Body of pancreas (tissue), 4 donors: Measurements from ENCODE around the gene KASH5. TPM values are rescaled to one million over a fixed set of nuclear protein-coding genes. Genes with fewer than 3 reads are reported as not detected.

Source experiments
- ATAC-seq: fragments of 150-250 bp; one replicate; pipeline ENCODE4 v1.9.1; 2016
- DNase-seq, 4 donors: peaks; one replicate each; pipeline ENCODE4 v3.0.0-alpha.2; 2019
- H3K27ac ChIP-seq, 4 donors: fragments of 200-600 bp; sonication (generic); 1 replicate in 3 of 4; 2 replicates in 1 of 4; pipeline versions ENCODE4 v1.5.1 to v1.6.1; 2016 to 2019; ENCODE audit warnings: mild to moderate bottlenecking in 1 of 4, mixed read lengths in 1 of 4, moderate library complexity in 1 of 4
- H3K27me3 ChIP-seq, 2 donors: fragments of 200-600 bp; sonication (generic); one replicate each; pipeline ENCODE4 v1.6.0; 2016; ENCODE audit warnings: mild to moderate bottlenecking in 1 of 2
- H3K36me3 ChIP-seq, 2 donors: fragments of 200-600 bp; sonication (generic); replicated peaks in 1 of 2; 2 replicates each; pipeline ENCODE4 v1.5.1; 2016; ENCODE audit warnings: low read depth in 2 of 2; ENCODE audit not compliant: insufficient read depth in 1 of 2
- H3K4me1 ChIP-seq: fragments of 200-600 bp; sonication (generic); one replicate; pipeline ENCODE4 v1.6.0; 2016
- H3K4me3 ChIP-seq, 2 donors: fragments of 200-600 bp; sonication (generic); 1 replicate in 1 of 2; 2 replicates in 1 of 2; pipeline ENCODE4 v1.5.1; 2016 to 2019
- H3K9me3 ChIP-seq, 3 donors: fragments of 200-600 bp; sonication (generic); 1 replicate in 2 of 3; 2 replicates in 1 of 3; pipeline ENCODE4 v1.5.1; 2016
- POLR2A ChIP-seq, 3 donors: fragments of 450-650 bp; IDR thresholded peaks; one replicate each; pipeline ENCODE4 v1.6.1; 2016; ENCODE audit warnings: antibody characterized with exemption in 3 of 3, mild to moderate bottlenecking in 2 of 3
- WGBS, 2 donors: methylation state at CpG; one replicate each; pipeline ENCODE4 v1.1.5; 2017; 5-methylcytosine and 5-hydroxymethylcytosine counted together
- intact Hi-C: fragments of 100-400 bp; cut with DNase I; formaldehyde crosslinking; loops from one replicate; pipeline ENCODE4 v1.15.1; 2023
- total RNA-seq, 2 donors: library from RNA; depleted of rRNA; stranded (reverse); fragments of >200 nt; gene quantifications; one replicate each; pipeline ENCODE4 v1.1.0, GENCODE V29; 2016
- TF ChIP-seq, protein P1 (sequence below), 7 experiments: fragments of 450-650 bp in 4 of 7; fragments of 200-600 bp in 3 of 7; sonication (generic) in 3 of 7; IDR thresholded peaks; one replicate each; pipeline ENCODE4 v1.5.1; 2016 to 2019; ENCODE audit warnings: antibody characterized with exemption in 7 of 7

The KASH5 gene
- total RNA-seq, 2 donors from 2014 or later = 0.66 to 2.6 TPM

DNA sequence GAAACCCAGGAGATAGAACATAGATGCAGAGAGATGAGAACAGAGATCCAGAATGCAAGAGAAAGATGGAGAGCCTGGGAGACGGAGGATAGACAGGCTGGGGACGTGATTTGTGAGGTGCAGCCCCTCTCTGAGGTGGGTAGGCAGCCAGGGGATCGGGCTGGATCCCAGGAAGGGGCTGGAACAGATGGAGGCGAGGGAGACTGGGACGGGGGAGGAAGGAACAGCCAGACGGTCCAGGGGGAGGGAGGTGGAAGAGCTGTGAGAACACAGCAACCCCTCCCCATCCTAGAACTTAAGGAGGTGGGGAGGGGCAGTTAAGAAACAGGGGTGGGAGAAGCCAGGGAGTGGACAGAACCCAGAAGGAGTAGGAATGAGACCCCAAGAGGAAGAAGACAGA, 50.2 kb downstream of the KASH5 start:
- no peak overlapping the region for H3K4me3 ChIP-seq
- H3K27me3 ChIP-seq = peaks cover 0 to 52% of the 10 kb centered on the region in 2 donors
- peaks cover 13% of the 10 kb centered on the region for H3K4me1 ChIP-seq
- no peaks in the 10 kb centered on the region for H3K36me3 ChIP-seq
- TF ChIP-seq, protein P1, sequence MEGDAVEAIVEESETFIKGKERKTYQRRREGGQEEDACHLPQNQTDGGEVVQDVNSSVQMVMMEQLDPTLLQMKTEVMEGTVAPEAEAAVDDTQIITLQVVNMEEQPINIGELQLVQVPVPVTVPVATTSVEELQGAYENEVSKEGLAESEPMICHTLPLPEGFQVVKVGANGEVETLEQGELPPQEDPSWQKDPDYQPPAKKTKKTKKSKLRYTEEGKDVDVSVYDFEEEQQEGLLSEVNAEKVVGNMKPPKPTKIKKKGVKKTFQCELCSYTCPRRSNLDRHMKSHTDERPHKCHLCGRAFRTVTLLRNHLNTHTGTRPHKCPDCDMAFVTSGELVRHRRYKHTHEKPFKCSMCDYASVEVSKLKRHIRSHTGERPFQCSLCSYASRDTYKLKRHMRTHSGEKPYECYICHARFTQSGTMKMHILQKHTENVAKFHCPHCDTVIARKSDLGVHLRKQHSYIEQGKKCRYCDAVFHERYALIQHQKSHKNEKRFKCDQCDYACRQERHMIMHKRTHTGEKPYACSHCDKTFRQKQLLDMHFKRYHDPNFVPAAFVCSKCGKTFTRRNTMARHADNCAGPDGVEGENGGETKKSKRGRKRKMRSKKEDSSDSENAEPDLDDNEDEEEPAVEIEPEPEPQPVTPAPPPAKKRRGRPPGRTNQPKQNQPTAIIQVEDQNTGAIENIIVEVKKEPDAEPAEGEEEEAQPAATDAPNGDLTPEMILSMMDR (IDR thresholded peaks at IDR 0.05) = no peak
- no peak for TF ChIP-seq POLR2A (IDR thresholded peaks at IDR 0.05)
- ATAC-seq (no peak), DNase-seq (no peak)
- WGBS, 2 donors = 6 to 9% methylated on average over 6 of the region's 6 CpGs
- H3K9me3 ChIP-seq = no peaks in the 10 kb centered on the region
- no peak overlapping the region for H3K27ac ChIP-seq
- intact Hi-C loops = loop anchor here (10.0 kb wide), 1 partner anchor 213 kb away; no protein-coding TSS in a partner anchor

DNA sequence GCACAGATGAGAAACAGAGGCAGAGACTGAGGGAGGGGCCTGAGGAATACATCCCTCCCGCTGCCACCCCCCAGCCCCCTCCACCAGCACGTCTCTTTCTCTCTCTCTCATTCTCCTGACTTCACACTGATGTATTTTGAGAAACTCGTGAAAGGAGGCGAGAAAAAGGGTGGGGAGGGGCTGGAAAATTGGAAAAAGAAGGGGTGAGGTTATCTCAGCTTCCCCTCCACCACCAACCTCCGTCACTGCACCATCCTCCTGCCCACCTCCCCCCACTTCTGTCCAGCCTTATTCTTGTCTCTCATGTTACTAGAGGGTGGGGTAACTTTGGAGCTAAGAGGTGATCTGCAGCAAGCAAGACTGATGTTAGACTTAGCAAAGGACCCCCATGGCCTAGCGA, 51.8 kb downstream of the KASH5 start:
- ATAC-seq (no peak), DNase-seq (no peak)
- no peaks in the 10 kb centered on the region for H3K36me3 ChIP-seq
- H3K4me1 ChIP-seq = peaks cover 15% of the 10 kb centered on the region
- intact Hi-C loops = loop anchor here (5.0 to 10.0 kb wide), 2 partner anchors 48 to 215 kb away; no protein-coding TSS in a partner anchor
- no peaks in the 10 kb centered on the region for H3K9me3 ChIP-seq
- TF ChIP-seq, protein P1 (IDR thresholded peaks at IDR 0.05) = no peak
- TF ChIP-seq POLR2A (IDR thresholded peaks at IDR 0.05) = no peak
- H3K27ac ChIP-seq = no peak overlapping the region
- H3K27me3 ChIP-seq = peaks cover 0 to 42% of the 10 kb centered on the region in 2 donors
- WGBS, 2 donors = 37 to 43% methylated on average over 5 to 6 of the region's 6 CpGs
- H3K4me3 ChIP-seq = no peak overlapping the region

DNA sequence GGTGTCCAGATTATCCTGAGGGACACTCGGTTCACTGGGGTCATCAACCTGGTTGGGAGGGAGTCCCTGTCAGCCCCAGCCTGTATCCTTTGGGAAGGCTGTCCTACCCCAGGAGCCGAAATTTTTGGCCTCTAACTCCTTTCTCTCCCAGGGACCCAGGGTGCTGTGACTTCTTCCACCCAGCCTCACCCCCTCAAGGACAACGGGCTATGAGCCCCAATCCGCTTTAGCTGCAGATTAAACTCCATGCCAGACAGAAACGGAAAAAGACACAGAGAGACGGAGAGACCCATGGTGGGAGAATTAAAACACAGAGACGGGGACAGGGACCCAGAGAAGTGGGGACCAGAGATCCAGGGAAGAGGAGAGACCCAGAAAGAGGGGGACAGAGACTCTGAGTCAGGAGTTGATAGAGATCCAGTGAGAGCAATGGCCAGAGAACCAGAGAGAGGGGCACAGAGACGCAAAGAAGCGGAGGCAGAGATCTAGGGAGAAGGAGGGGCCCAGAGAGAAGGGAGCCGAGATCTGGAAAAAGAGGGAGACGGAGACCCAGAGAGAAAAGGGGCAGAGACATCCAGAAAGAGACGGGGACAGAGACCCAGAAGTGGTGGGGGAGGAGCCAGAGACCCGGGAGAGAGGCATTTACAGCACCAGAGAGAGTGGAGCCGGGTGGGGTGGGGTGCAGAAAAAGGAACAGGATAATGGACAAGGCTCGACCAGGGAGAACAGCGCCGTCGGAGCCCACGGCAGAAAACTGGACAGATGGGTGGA, 52.6 kb downstream of the KASH5 start:
- intact Hi-C loops = loop anchor here (5.0 kb wide), 1 partner anchor 48 kb away; no protein-coding TSS in a partner anchor
- Histone ChIP-seq H3K27me3 (peaks cover 0 to 42% of the 10 kb centered on the region in 2 donors), H3K4me3 (no peak overlapping the region), H3K27ac (no peak overlapping the region), H3K9me3 (no peaks in the 10 kb centered on the region), H3K36me3 (no peaks in the 10 kb centered on the region), H3K4me1 (peaks cover 15% of the 10 kb centered on the region)
- DNase-seq (no peak), ATAC-seq (no peak)
- 24 to 25% methylated on average over 19 of the region's 19 CpGs for WGBS, 2 donors
- no peak for TF ChIP-seq POLR2A (IDR thresholded peaks at IDR 0.05)
- TF ChIP-seq, protein P1 (IDR thresholded peaks at IDR 0.05) = no peak

DNA sequence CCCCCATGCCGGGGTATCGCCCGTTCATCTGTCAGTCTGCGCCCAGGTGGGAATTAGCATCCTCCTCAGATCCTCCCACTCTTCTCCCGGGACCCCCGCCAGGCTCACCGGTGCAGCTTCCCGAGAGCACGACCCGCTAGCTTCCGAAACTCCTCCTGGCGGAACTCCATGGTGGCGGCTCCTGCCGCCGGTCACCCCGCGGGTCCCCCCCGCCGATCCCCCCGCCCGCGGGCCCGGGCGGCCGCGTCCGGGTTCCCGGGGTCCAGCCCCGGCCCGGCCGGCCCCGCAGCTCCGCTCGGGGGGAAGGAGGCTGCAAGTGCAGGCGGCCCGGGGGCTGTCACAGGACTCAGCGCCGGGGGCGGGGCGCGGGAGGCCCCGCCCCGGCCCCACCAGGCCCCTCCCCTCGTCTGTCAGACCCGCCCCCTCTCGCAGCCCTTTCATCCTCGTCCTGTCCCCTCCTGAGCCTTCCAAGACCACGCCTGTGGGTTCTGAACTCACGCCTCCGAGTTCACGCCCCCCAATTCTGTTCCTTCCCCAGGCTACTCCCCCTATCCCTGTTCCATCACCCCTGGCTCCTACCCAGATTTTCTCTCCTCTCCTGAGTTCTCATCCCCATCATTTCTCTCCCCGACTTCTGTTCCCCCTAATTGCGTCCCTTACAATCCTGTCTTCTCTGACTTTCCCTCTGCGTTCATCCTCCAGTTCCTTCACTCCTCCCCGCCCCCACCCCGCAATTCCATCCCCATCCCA, 53.3 kb downstream of the KASH5 start, which contains the start of gene SLC17A7:
Gene SLC17A7 (minus strand): TSS at position 318 of the 750 bp plus-strand sequence. CDS start 148 bp downstream, at position 170.
- intact Hi-C loops = loop anchor here (5.0 kb wide), 1 partner anchor 49 kb away; no protein-coding TSS in a partner anchor
- DNase-seq = peak in 2 of 4 donors; percentile 32 to 50
- WGBS, 2 donors = 6 to 9% methylated on average over 17 to 33 of the region's 56 CpGs
- H3K36me3 ChIP-seq = no peaks in the 10 kb centered on the region
- no peaks in the 10 kb centered on the region for H3K9me3 ChIP-seq
- no peak for ATAC-seq
- H3K4me3 ChIP-seq = no peak within 1 kb of the TSS
- H3K27ac ChIP-seq = no peak within 1 kb of the TSS
- H3K27me3 ChIP-seq = peaks cover 0 to 37% of the 10 kb centered on the region in 2 donors
- TF ChIP-seq, protein P1 (IDR thresholded peaks at IDR 0.05) = no peak
- TF ChIP-seq POLR2A (IDR thresholded peaks at IDR 0.05) = no peak
- H3K4me1 ChIP-seq = peaks cover 15% of the 10 kb centered on the region
